ENCODE data around the gene ARHGAP6. TPM values are rescaled to one million over a fixed set of nuclear protein-coding genes. Genes with fewer than 3 reads are reported as not detected.

ARHGAP6 gene
- total and polyA plus RNA-seq, 2 experiments from 2014 or later: 0.26 to 0.59 TPM

GRCh38 chrX:11632732-11633131 lies 33.0 kb downstream of the ARHGAP6 start:
- Mint-ChIP-seq H3K27ac (no peak overlapping the region), H3K4me3 (no peak overlapping the region), H3K27me3 (ENCODE audit: insufficient read depth, low read depth, poor library complexity) (peaks cover 2% of the 10 kb centered on the region), H3K9me3 (no peaks in the 10 kb centered on the region), H3K4me1 (peaks cover 4% of the 10 kb centered on the region; the same call in 2 of the 3 replicates), H3K36me3 (ENCODE audit: low read depth) (no peaks in the 10 kb centered on the region)
- H3K36me3 ChIP-seq (ENCODE audit: insufficient read depth): no peaks in the 10 kb centered on the region
- H3K27ac ChIP-seq (ENCODE audit: low read depth): no peak overlapping the region
- DNase-seq (ENCODE audit: low spot score): no peak
- no peaks in the 10 kb centered on the region for H3K4me1 ChIP-seq (ENCODE audit: insufficient read depth)
- H3K79me2 ChIP-seq (replicated peaks; ENCODE audit: insufficient read depth): no peaks in the 10 kb centered on the region
- H3K4me2 ChIP-seq: no peak overlapping the region
- no peak overlapping the region for H2AFZ ChIP-seq
- no peak for TF ChIP-seq CREB1 (CRISPR knock-in tag; IDR thresholded peaks at IDR 0.05; ENCODE audit: low read depth)
- no peak for TF ChIP-seq REST (IDR thresholded peaks at IDR 0.05; ENCODE audit: unreplicated experiment)
- TF ChIP-seq JUNB (IDR thresholded peaks at IDR 0.05; ENCODE audit: unreplicated experiment): no peak
- no peak for TF ChIP-seq EZH2 (IDR thresholded peaks at IDR 0.05; ENCODE audit: low read depth, unreplicated experiment)
- TF ChIP-seq POLR2AphosphoS5 (IDR thresholded peaks at IDR 0.05; ENCODE audit: low read depth): no peak
- no peak for TF ChIP-seq CTCF (conservative IDR thresholded peaks at IDR 0.05; ENCODE audit: low read depth in 2 of 2)
- no peak for TF ChIP-seq ETS1 (IDR thresholded peaks at IDR 0.05)
- TF ChIP-seq NANOG (IDR thresholded peaks at IDR 0.05; ENCODE audit: borderline replicate concordance): no peak
- TF ChIP-seq STAT1 (IDR thresholded peaks at IDR 0.05; ENCODE audit: unreplicated experiment): no peak
- no peak for TF ChIP-seq ZNF462 (CRISPR knock-in tag; IDR thresholded peaks at IDR 0.05)
- TF ChIP-seq ZNF331 (CRISPR knock-in tag; IDR thresholded peaks at IDR 0.05; ENCODE audit: low read depth): no peak
- no peak for TF ChIP-seq EZH2phosphoT487 (IDR thresholded peaks at IDR 0.05; ENCODE audit: unreplicated experiment)
- TF ChIP-seq ZNF114 (CRISPR knock-in tag; IDR thresholded peaks at IDR 0.05): no peak
- no peaks in the 10 kb centered on the region for H3K27me3 ChIP-seq (ENCODE audit: insufficient read depth)
- no peaks in the 10 kb centered on the region for H4K20me1 ChIP-seq (replicated peaks; ENCODE audit: insufficient read depth)
- ATAC-seq: no peak
- no peaks in the 10 kb centered on the region for H3F3A ChIP-seq (replicated peaks; ENCODE audit: low read depth)
- no peak overlapping the region for H3K4me3 ChIP-seq
- no peaks in the 10 kb centered on the region for H3K9me2 ChIP-seq (ENCODE audit: insufficient read depth)
